Activated T-cell treated with anti-CD3 and anti-CD28 coated beads, Interleukin-2, amount 50 U/mL, for 48 hours (primary cell): ENCODE data around the gene GPRC5B.

Experiments
- DNase-seq, 2 experiments: peaks; one replicate each; pipeline ENCODE4 v3.0.0-alpha.2; 2020

GPRC5B gene

DNA sequence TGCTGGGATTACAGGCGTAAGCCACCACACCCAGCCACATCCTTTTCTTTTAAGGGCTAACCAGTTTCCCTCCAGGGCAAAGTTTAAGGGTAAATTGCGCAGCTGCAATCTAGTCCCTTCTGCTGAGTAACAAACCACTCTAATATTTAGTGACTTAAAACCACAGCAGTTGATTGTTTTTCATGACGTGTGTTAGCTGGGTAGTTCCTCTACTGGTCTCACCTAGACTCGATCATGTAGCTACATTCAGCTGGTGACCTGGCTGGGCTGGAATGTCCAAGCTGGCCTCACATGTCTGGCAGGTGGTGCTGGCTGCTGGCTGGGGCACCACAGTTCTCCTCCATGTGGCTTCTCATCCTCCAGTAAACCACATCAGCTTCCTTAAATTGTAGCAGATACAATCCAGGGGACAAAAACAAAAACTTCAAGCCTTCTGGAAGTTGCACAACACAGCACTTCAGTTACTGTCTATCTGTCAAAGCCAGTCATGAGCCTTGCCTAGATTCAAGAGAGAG, 75.5 kb downstream of the GPRC5B start:
- DNase-seq, result no peak

GRCh38 chr16:19808061-19808641, 76.5 kb downstream of the GPRC5B start:
- no peak for DNase-seq
